Omental fat pad (tissue), 4 donors: ENCODE results near the gene MYH7. TPM values are rescaled to one million over a fixed set of nuclear protein-coding genes. Genes with fewer than 3 reads are reported as not detected.

Experiments
- ATAC-seq: fragments of 150-250 bp; one replicate; pipeline ENCODE4 v1.9.1; 2016; ENCODE audit warnings: mild to moderate bottlenecking, moderate library complexity; ENCODE audit not compliant: low FRiP score
- DNase-seq: peaks from one replicate; pipeline ENCODE4 v3.0.0-alpha.2; 2019; ENCODE audit warnings: low spot score
- CTCF ChIP-seq, 3 donors: fragments of 450-650 bp; IDR thresholded peaks; one replicate each; pipeline ENCODE4 v1.5.1; 2016 to 2017; ENCODE audit warnings: antibody characterized with exemption in 3 of 3, mild to moderate bottlenecking in 3 of 3, moderate library complexity in 2 of 3
- total RNA-seq, 4 donors: library from RNA; depleted of rRNA; stranded (reverse); fragments of >200 nt; gene quantifications; one replicate each; pipeline ENCODE4 v1.1.0, GENCODE V29; 2016

Gene MYH7
- total RNA-seq, 4 donors from 2014 or later: not detected

DNA sequence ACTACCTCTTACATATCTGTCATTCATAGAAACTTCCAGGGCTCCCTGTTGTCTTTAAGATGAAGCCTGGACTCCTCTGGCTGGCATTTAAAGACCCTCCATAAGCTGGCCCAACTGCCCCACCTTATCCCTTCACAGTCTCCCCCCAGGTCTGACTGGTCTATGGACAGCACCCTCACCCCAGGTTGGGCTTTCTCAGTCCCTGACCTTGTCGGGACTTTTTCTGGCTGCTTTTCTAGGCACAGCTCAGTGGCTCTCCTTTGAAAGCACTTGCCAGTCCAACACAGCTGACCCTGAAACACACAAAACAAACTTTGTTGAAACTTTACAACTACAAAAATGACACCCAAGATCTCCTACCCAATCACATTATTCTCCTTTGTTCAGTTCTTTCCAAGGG is 13.9 kb upstream of the MYH7 start:
- no peak for DNase-seq
- no peak for TF ChIP-seq CTCF (IDR thresholded peaks at IDR 0.05)
- no peak for ATAC-seq

DNA sequence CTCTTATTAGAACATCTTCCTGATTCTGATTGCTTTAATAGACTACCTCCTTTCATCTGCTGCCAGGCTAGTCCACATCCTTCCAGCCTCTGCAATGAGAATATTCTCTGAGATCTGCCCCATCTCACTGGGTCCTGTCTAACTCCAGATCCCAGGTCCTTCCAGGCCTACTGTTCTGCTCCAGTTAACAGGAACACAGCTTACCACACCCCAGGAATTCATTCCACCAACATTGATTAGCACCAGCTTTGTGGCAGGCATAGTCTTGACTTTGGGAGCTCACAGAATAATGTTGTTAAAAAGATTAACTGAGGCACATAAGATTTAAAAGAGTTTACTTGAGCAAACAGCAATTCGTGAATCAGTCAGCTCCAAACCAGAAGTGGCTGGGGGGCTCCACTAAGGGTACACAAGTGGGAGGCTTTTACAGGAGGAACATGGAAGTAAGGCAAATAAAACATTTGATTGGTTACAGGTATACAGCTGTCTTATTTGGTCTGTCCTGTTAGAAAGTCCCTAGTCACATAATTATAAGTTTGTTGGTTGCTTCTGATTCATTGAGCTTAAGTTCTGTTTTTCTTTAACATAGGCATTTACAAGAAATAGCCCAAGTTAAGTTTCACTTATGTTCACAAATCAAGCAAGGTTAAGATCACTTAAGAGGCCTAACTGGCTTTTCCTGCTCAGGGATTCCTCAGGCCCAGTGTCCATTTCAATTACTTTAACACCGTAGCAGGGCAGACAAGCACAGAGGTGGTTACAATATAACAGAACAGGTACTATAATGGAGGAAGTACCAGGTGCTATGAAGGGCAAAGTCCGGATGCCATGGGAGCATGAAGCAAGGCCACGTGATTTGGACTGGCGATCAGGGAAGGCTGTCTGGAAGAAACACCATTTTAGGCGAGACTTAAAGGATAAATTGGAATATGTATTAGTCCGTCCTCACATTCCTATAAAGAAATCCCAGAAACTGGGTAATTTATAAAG is 12.2 kb upstream of the MYH7 start:
- TF ChIP-seq CTCF (IDR thresholded peaks at IDR 0.05): no peak
- ATAC-seq (no peak), DNase-seq (no peak)

DNA sequence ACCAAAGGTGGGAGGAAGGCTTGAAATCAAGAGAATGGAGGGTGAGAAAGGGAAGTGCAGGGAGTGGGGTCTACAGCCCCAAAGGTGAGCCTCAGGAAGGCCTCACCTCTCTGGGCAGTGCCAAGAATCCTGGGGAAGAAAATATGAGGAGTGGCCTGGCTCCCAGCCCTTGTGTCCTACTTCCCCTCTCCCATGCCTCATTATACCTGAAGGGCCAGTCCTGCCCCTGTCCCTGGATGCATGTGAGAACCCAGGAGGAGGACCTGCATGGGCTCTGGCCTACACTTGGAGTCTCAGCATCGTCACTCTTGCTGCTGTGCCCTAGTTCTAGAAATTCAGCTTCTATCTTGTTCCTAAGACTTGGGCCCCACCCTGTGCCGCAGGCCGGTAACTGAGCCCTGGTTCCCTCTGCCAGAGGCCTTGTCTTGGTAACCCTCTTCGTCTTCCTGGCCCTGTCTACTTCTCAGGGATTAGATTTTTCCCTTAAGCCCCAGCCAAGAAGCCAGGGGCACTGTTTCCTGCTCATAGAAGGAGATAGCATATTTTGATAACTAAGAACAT is 10.9 kb upstream of the MYH7 start:
- ATAC-seq (no peak), DNase-seq (no peak)
- TF ChIP-seq CTCF (IDR thresholded peaks at IDR 0.05): no peak

- no peak for ATAC-seq
- no peak for TF ChIP-seq CTCF (IDR thresholded peaks at IDR 0.05)
- DNase-seq: no peak
Observed at GRCh38 chr14:23445773-23446172, 10.3 kb upstream of the MYH7 start.

DNA sequence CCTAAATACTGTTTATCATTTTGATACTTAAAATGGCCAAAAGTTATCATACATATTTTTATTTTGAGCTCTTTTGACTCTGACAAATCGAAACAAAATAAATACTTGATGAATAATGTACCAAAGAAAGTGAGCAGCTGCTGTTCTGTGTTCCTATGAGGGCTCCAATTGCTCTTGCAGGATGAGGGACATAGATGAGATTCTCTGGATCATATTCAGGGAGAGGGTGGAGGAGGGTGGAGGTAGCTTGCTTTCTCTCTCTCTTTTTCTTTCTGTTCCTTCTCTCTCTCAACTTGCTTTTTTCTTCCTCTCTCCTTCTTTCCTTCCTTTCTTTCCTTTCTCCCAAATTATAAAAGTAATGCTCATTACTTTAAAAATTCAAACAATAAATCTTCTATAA is 8.9 kb upstream of the MYH7 start:
- ATAC-seq (no peak), DNase-seq (no peak)
- TF ChIP-seq CTCF (IDR thresholded peaks at IDR 0.05): no peak

GRCh38 chr14:23443881-23444280 is 8.4 kb upstream of the MYH7 start:
- no peak for DNase-seq
- no peak for TF ChIP-seq CTCF (IDR thresholded peaks at IDR 0.05)
- ATAC-seq: no peak

DNA sequence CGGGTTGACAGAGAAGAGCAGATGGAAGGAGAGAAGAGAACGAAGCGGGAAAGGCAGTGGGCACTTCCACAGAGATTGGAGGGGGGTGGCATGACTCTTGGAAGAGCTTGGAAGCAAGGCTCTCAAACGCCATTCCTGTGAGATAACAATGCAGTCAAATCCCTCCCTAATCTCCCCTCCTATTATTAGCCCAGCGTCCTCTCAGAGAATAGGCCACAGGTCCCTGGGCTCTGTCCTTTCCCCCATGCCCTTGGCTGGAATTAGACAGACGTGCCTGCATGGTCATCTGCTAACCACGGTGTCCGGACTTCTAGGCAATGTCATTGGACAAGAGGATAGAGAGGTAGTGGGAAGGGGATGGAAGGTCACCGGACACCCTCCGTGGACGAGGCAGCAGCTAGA is 8.0 kb upstream of the MYH7 start:
- no peak for ATAC-seq
- no peak for TF ChIP-seq CTCF (IDR thresholded peaks at IDR 0.05)
- no peak for DNase-seq
